OCI-LY3 (cell line): ENCODE results near the gene LDLRAD4.

Source experiments
- H2AFZ ChIP-seq: fragments of 200-600, 300-600 bp; shearing (Covaris generic); 2 replicates; pipeline ENCODE4 v1.6.0; 2014; ENCODE audit warnings: antibody characterized with exemption, low read depth, low read length
- H3K27ac ChIP-seq: fragments of 200-600, 300-600 bp; sonication (generic); 2 replicates; pipeline ENCODE4 v1.5.1; 2014; ENCODE audit warnings: mild to moderate bottlenecking, low read length, moderate library complexity, mixed read lengths
- H3K27me3 ChIP-seq: fragments of 200-600, 300-600 bp; sonication (generic); 2 replicates; pipeline ENCODE4 v1.6.1; 2014; ENCODE audit warnings: low read depth, low read length, mixed read lengths
- H3K36me3 ChIP-seq: fragments of 200-600, 300-600 bp; sonication (generic); replicated peaks from 2 replicates; pipeline ENCODE3; 2014; ENCODE audit warnings: low read depth, low read length, mixed read lengths
- H3K4me1 ChIP-seq: fragments of 300-600, 200-600 bp; sonication (generic); 2 replicates; pipeline ENCODE4 v1.6.1; 2014; ENCODE audit warnings: low read length, mixed read lengths
- H3K4me2 ChIP-seq: fragments of 200-600, 300-600 bp; sonication (generic); 2 replicates; pipeline ENCODE4 v1.6.1; 2014; ENCODE audit warnings: low read length, mixed read lengths
- H3K4me3 ChIP-seq: fragments of 300-600, 200-600 bp; sonication (generic); 2 replicates; pipeline ENCODE4 v1.5.1; 2014; ENCODE audit warnings: antibody characterized with exemption, mild to moderate bottlenecking, low read length, moderate library complexity
- H3K79me2 ChIP-seq: fragments of 300-600, 200-600 bp; shearing (Covaris generic); 2 replicates; pipeline ENCODE4 v1.6.1; 2014; ENCODE audit warnings: mild to moderate bottlenecking, low read length, mixed read lengths
- H3K9ac ChIP-seq: fragments of 300-600, 200-600 bp; shearing (Covaris generic); 2 replicates; pipeline ENCODE4 v1.6.0; 2014; ENCODE audit warnings: mild to moderate bottlenecking, low read length, moderate library complexity
- H3K9me3 ChIP-seq: fragments of 200-600, 300-600 bp; shearing (Covaris generic); 2 replicates; pipeline ENCODE4 v1.6.1; 2014; ENCODE audit warnings: low read length, mixed read lengths; ENCODE audit not compliant: insufficient read depth
- H4K20me1 ChIP-seq: fragments of 200-600, 300-600 bp; sonication (generic); 2 replicates; pipeline ENCODE4 v1.6.1; 2016; ENCODE audit warnings: low read length, mixed read lengths; ENCODE audit not compliant: insufficient read depth
- CTCF ChIP-seq: fragments of 200-600, 300-600 bp; sonication (generic); IDR thresholded peaks from 2 replicates; pipeline ENCODE4 v1.5.1; 2014; ENCODE audit warnings: antibody characterized with exemption, low read length, low read depth
- EZH2phosphoT487 ChIP-seq: fragments of 200-600 bp; shearing (Covaris generic); IDR thresholded peaks from 2 replicates; pipeline ENCODE4 v1.6.1; 2018; ENCODE audit warnings: antibody characterized with exemption, mixed run types, low read depth

Gene LDLRAD4

GRCh38 chr18:13531681-13532325 is 313.2 kb downstream of the LDLRAD4 start:
- H3K4me3 ChIP-seq = no peak overlapping the region
- H3K36me3 ChIP-seq = no peaks in the 10 kb centered on the region
- no peak for TF ChIP-seq CTCF
- H3K79me2 ChIP-seq = no peaks in the 10 kb centered on the region
- no peak overlapping the region for H2AFZ ChIP-seq
- H3K27ac ChIP-seq = no peak overlapping the region
- no peaks in the 10 kb centered on the region for H4K20me1 ChIP-seq
- H3K4me2 ChIP-seq = no peak overlapping the region
- peaks cover 5% of the 10 kb centered on the region for H3K4me1 ChIP-seq
- H3K9me3 ChIP-seq = no peaks in the 10 kb centered on the region
- H3K9ac ChIP-seq = no peak overlapping the region
- peaks cover 48% of the 10 kb centered on the region for H3K27me3 ChIP-seq

- Histone ChIP-seq H4K20me1 (no peaks in the 10 kb centered on the region), H3K27me3 (peaks cover 46% of the 10 kb centered on the region), H3K9me3 (no peaks in the 10 kb centered on the region), H3K79me2 (no peaks in the 10 kb centered on the region), H3K9ac (no peak overlapping the region), H3K4me2 (no peak overlapping the region), H3K27ac (no peak overlapping the region), H2AFZ (no peak overlapping the region), H3K36me3 (no peaks in the 10 kb centered on the region), H3K4me1 (peaks cover 13% of the 10 kb centered on the region), H3K4me3 (no peak overlapping the region)
- no peak for TF ChIP-seq EZH2phosphoT487
- no peak for TF ChIP-seq CTCF
Observed at GRCh38 chr18:13532406-13533075, 314.0 kb downstream of the LDLRAD4 start.

- no peak overlapping the region for H3K9ac ChIP-seq
- peaks cover 22% of the 10 kb centered on the region for H3K4me1 ChIP-seq
- H4K20me1 ChIP-seq = no peaks in the 10 kb centered on the region
- peaks cover 46% of the 10 kb centered on the region for H3K27me3 ChIP-seq
- no peak overlapping the region for H3K4me2 ChIP-seq
- no peak overlapping the region for H3K4me3 ChIP-seq
- H2AFZ ChIP-seq = no peak overlapping the region
- H3K27ac ChIP-seq = no peak overlapping the region
- no peaks in the 10 kb centered on the region for H3K79me2 ChIP-seq
- H3K9me3 ChIP-seq = no peaks in the 10 kb centered on the region
- H3K36me3 ChIP-seq = no peaks in the 10 kb centered on the region
- no peak for TF ChIP-seq CTCF
Observed at GRCh38 chr18:13534631-13535030, 316.1 kb downstream of the LDLRAD4 start.

GRCh38 chr18:13536578-13536977 is 318.0 kb downstream of the LDLRAD4 start:
- Histone ChIP-seq H2AFZ (no peak overlapping the region), H3K79me2 (no peaks in the 10 kb centered on the region), H3K4me1 (peaks cover 22% of the 10 kb centered on the region), H3K27ac (no peak overlapping the region), H3K9ac (no peak overlapping the region), H4K20me1 (no peaks in the 10 kb centered on the region), H3K27me3 (peaks cover 51% of the 10 kb centered on the region), H3K36me3 (no peaks in the 10 kb centered on the region), H3K4me2 (peak overlapping the region; percentile 14; the same call in 1 of the 2 replicates), H3K9me3 (no peaks in the 10 kb centered on the region), H3K4me3 (no peak overlapping the region)
- TF ChIP-seq CTCF (no peak), EZH2phosphoT487 (no peak)
